ENCODE results near the gene COL1A1.

DNA sequence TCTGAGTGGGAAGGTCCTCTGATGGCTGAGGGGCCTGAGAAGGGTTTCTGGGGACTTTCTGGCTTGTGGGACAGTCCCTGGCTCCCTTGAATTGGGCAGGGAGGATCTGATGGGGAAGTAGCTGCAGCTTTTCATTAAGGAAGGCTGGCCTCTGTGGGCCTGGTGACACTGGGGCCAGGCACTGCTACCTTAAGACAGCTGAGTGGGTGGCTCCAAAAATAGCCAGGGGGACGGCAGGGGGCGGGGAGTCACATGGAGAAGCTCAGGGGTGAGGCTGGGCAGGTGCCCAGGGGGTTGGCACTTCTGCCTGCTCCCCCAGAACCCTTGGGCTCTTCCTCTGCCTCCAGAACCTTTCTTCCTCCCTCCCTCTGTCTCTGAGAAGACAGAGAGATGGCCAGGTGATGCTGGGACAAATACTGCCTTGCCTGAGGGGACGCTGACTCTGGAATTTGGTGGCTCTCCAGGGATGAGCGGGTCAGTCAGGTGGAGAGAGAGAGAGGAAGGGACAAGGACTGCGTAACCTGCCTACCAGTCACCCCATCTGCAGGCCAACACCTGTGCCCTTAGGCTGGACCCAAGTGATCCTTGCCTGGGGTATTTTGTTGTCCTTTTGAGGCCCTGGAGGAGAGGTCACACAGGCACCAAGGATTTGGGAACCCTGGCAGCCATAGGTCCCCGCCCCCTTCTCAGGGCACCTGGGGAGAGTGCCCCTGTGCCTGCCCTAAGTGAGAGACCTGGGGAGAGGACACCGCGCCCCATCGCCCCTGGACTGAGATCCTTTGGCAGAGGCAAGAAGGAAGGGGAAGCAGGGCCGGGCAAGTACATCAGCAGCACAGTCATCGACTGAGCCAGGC is 37.4 kb downstream of the COL1A1 start:
- TF ChIP-seq, protein P1, sequence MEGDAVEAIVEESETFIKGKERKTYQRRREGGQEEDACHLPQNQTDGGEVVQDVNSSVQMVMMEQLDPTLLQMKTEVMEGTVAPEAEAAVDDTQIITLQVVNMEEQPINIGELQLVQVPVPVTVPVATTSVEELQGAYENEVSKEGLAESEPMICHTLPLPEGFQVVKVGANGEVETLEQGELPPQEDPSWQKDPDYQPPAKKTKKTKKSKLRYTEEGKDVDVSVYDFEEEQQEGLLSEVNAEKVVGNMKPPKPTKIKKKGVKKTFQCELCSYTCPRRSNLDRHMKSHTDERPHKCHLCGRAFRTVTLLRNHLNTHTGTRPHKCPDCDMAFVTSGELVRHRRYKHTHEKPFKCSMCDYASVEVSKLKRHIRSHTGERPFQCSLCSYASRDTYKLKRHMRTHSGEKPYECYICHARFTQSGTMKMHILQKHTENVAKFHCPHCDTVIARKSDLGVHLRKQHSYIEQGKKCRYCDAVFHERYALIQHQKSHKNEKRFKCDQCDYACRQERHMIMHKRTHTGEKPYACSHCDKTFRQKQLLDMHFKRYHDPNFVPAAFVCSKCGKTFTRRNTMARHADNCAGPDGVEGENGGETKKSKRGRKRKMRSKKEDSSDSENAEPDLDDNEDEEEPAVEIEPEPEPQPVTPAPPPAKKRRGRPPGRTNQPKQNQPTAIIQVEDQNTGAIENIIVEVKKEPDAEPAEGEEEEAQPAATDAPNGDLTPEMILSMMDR (IDR thresholded peaks at IDR 0.05): no peak
- no peak for TF ChIP-seq EP300 (IDR thresholded peaks at IDR 0.05)
- TF ChIP-seq POLR2A (IDR thresholded peaks at IDR 0.05; ENCODE audit: low read depth): no peak

Data from esophagus muscularis mucosa (tissue), 4 donors.